Left ventricle myocardium inferior (tissue), 1 donor: ENCODE results near the gene UPK1B. TPM values are rescaled to one million over a fixed set of nuclear protein-coding genes. Genes with fewer than 3 reads are reported as not detected.

Experiments
- DNase-seq: peaks from one replicate; pipeline ENCODE4 v3.0.0-alpha.2; 2020
- H3K27ac ChIP-seq: fragments of 200-600 bp; replicated peaks from 2 replicates; pipeline ENCODE4 v1.8.0; 2021
- H3K27me3 ChIP-seq: fragments of 200-600 bp; 2 replicates; pipeline ENCODE4 v1.8.0; 2021; ENCODE audit warnings: low read depth
- H3K36me3 ChIP-seq: fragments of 200-600 bp; 2 replicates; pipeline ENCODE4 v1.8.0; 2021
- H3K4me1 ChIP-seq: fragments of 200-600 bp; 2 replicates; pipeline ENCODE4 v1.8.0; 2021
- H3K4me3 ChIP-seq: fragments of 200-600 bp; 2 replicates; pipeline ENCODE4 v1.8.0; 2021; ENCODE audit warnings: mild to moderate bottlenecking, moderate library complexity
- H3K9me3 ChIP-seq: fragments of 200-600 bp; replicated peaks from 2 replicates; pipeline ENCODE4 v1.8.0; 2021
- intact Hi-C: fragments of 100-400 bp; cut with micrococcal nuclease; formaldehyde crosslinking; loops from one replicate; pipeline ENCODE4 v1.11.0; 2022
- total RNA-seq: library from RNA; stranded (reverse); fragmentation: NEBNext Ultra II Directional; extraction: Animal tissue kit (Norgen Biotek cat#: 25700); gene quantifications from one replicate; pipeline ENCODE4 v1.2.1, GENCODE V29; 2021
- TF ChIP-seq, protein P1 (sequence below): fragments of 200-600 bp; IDR thresholded peaks from 2 replicates; pipeline ENCODE4 v1.8.0; 2021; ENCODE audit warnings: antibody characterized with exemption, mild to moderate bottlenecking, borderline replicate concordance
- donor health status: DM: no; HTN: yes; CAD: no; lungs with severe emphysema.

UPK1B gene
- total RNA-seq, 1 donor from 2014 or later, result not detected

DNA sequence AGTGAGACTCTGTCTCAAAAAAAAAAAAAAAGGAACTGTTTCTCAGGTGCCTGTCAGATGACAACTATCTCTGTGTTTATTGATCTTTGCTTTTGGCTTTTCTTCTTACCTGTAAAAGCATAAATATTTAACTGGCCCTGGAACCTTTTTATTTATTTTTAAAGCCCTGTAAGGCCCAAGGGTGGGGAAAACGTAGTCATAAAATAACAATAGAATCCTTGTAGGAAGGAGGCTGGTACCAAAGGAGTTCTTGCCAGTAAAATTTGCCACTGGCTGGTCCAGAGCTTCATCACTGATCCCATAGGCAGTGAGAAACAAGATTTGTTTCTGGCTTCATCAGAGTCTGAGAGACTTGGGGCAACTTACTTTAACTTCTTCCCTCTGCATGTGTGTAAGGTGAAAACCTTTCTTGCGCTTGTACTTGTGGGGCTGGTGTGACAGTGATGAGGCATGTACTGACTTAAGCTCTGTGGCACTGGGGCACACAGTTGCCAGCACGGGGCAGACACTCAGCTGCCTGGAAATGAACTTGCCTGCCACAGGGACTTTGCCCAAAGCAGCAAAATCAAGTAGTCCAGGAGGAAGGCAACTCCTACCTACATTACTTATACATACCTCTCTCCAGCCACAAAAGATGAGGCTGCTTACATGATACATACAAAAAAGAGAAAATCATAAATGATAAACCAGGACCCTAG is 47.7 kb downstream of the UPK1B start:
- H3K4me1 ChIP-seq, result no peaks in the 10 kb centered on the region
- no peak for DNase-seq
- peaks cover 93% of the 10 kb centered on the region for H3K36me3 ChIP-seq
- no peak overlapping the region for H3K4me3 ChIP-seq
- H3K27me3 ChIP-seq, result no peaks in the 10 kb centered on the region
- H3K9me3 ChIP-seq, result no peaks in the 10 kb centered on the region
- TF ChIP-seq, protein P1, sequence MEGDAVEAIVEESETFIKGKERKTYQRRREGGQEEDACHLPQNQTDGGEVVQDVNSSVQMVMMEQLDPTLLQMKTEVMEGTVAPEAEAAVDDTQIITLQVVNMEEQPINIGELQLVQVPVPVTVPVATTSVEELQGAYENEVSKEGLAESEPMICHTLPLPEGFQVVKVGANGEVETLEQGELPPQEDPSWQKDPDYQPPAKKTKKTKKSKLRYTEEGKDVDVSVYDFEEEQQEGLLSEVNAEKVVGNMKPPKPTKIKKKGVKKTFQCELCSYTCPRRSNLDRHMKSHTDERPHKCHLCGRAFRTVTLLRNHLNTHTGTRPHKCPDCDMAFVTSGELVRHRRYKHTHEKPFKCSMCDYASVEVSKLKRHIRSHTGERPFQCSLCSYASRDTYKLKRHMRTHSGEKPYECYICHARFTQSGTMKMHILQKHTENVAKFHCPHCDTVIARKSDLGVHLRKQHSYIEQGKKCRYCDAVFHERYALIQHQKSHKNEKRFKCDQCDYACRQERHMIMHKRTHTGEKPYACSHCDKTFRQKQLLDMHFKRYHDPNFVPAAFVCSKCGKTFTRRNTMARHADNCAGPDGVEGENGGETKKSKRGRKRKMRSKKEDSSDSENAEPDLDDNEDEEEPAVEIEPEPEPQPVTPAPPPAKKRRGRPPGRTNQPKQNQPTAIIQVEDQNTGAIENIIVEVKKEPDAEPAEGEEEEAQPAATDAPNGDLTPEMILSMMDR, result no peak
- intact Hi-C loops, result no loop called here
- no peak overlapping the region for H3K27ac ChIP-seq

DNA sequence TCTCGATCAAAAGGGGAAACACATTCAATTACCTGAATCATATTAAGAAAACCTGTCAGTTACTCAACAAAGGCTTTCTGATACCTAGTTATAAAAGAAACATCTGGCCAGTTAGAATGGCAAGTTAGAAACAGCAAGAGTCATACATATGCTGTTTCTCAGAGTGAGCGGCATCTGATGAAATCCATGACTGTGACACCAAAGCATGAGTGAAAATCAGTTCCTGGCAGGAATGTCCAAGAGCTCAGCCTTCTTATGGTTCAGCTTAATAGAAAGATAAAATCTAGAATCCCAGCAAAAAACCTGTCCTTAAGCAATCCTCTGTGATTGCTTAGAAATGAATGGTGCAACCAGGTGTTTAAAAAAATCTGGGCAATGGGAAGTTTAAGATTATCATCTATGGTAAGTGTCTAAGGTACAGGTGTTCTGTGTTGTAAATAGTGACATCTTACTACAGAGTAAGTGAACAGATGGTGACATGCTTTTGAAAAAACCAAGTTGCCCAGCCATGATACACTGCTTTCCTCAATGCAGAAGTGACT is 48.5 kb downstream of the UPK1B start:
- DNase-seq, result no peak
- Histone ChIP-seq H3K27me3 (no peaks in the 10 kb centered on the region), H3K27ac (no peak overlapping the region), H3K4me1 (no peaks in the 10 kb centered on the region), H3K4me3 (no peak overlapping the region), H3K36me3 (peaks cover 93% of the 10 kb centered on the region), H3K9me3 (no peaks in the 10 kb centered on the region)
- TF ChIP-seq, protein P1, result no peak
- intact Hi-C loops, result no loop called here

DNA sequence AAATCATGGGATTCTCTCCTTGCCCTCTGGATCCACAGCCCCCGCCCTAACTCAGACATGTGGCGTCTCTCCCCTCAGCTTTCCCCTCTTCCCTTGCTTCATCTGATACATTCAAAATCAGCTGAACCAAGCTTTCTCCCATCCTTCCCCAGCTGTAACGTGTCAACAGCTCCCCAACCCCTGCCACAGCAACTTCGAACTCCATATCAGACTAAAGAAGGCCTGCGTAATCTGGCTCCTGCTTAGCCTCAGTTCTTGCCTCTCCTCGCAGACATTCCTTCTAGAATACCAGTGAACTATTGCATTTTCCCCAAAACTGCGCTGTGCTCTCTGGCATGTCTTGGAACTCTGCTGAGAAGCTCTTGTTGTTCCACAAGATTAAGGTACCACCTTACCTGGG is 49.0 kb downstream of the UPK1B start:
- Histone ChIP-seq H3K4me3 (no peak overlapping the region), H3K4me1 (no peaks in the 10 kb centered on the region), H3K27me3 (no peaks in the 10 kb centered on the region), H3K27ac (no peak overlapping the region), H3K9me3 (no peaks in the 10 kb centered on the region), H3K36me3 (peaks cover 88% of the 10 kb centered on the region)
- no peak for DNase-seq
- TF ChIP-seq, protein P1, result no peak
- intact Hi-C loops, result no loop called here

DNA sequence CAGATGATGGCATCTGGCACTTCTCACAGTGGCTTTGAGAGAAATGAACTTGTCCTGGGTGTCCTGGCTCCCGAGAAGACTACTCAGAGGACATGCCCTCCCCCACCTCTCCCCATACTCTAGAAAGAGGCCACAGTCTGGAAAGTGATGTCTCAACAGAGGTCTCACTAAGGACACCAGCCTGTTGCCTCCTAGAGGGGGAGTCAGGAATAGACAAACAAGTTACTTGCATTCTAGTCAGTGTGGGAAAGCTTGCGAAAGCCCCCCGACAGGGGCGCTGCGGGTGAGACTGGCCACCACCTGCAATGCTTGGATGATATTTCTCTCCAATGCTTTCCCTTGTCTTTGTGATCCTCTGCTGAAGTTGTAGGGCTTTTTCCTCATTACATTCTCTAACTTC is 50.1 kb downstream of the UPK1B start:
- H3K36me3 ChIP-seq, result peaks cover 88% of the 10 kb centered on the region
- H3K27ac ChIP-seq, result no peak overlapping the region
- H3K4me1 ChIP-seq, result no peaks in the 10 kb centered on the region
- H3K4me3 ChIP-seq, result no peak overlapping the region
- DNase-seq, result no peak
- no peaks in the 10 kb centered on the region for H3K27me3 ChIP-seq
- TF ChIP-seq, protein P1, result no peak
- H3K9me3 ChIP-seq, result no peaks in the 10 kb centered on the region
- intact Hi-C loops, result no loop called here

DNA sequence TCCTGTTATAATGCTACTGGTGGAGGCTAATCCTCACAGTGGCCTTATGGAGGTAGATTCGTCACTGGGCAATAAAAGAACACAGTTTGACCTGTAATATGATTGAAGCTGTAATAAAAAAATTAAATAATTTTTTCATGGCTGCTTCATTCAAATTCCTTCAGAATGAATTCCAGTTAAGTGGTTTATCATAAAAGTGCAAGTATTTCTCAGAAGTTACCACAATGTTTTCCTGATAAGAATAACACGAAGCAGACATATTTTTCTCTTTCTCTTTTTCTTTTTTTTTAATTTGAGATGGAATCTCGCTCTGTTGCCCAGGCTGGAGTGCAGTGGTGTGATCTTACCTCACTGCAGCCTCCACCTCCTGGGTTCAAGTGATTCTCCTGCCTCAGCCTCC is 51.7 kb downstream of the UPK1B start:
- Histone ChIP-seq H3K4me3 (no peak overlapping the region), H3K9me3 (no peaks in the 10 kb centered on the region), H3K27ac (no peak overlapping the region), H3K4me1 (no peaks in the 10 kb centered on the region), H3K27me3 (no peaks in the 10 kb centered on the region), H3K36me3 (peaks cover 90% of the 10 kb centered on the region)
- TF ChIP-seq, protein P1, result no peak
- intact Hi-C loops, result no loop called here
- no peak for DNase-seq
